Endodermal cell (in vitro differentiated cells): Measurements from ENCODE around the gene SLC5A6. TPM values are rescaled to one million over a fixed set of nuclear protein-coding genes. Genes with fewer than 3 reads are reported as not detected.

Experiments used
- DNase-seq: peaks from one replicate; pipeline ENCODE4 v3.0.0-alpha.2; 2017
- H3K27ac ChIP-seq: 2 replicates; pipeline ENCODE4 v1.5.1; 2013; ENCODE audit warnings: mild to moderate bottlenecking, low read depth, low read length, moderate library complexity
- H3K27me3 ChIP-seq: 2 replicates; pipeline ENCODE4 v1.6.1; 2013; ENCODE audit warnings: mild to moderate bottlenecking, low read length, moderate library complexity; ENCODE audit not compliant: insufficient read depth, control insufficient read depth, poor library complexity, severe bottlenecking
- H3K36me3 ChIP-seq: 2 replicates; pipeline ENCODE4 v1.7.0; 2013; ENCODE audit warnings: mild to moderate bottlenecking, low read length, moderate library complexity; ENCODE audit not compliant: control insufficient read depth, insufficient read depth
- H3K4me1 ChIP-seq: one replicate; pipeline ENCODE4 v1.7.0; 2013; ENCODE audit warnings: low read length; ENCODE audit not compliant: control insufficient read depth, insufficient read depth
- H3K4me3 ChIP-seq: 2 replicates; pipeline ENCODE4 v1.5.1; 2013; ENCODE audit warnings: mild to moderate bottlenecking, low read length, moderate library complexity
- H3K9ac ChIP-seq: 2 replicates; pipeline ENCODE4 v1.6.1; 2013; ENCODE audit warnings: mild to moderate bottlenecking, low read length, moderate library complexity; ENCODE audit not compliant: poor library complexity, severe bottlenecking; ENCODE audit errors: extremely low read depth
- H3K9me3 ChIP-seq: 2 replicates; pipeline ENCODE4 v1.6.1; 2013; ENCODE audit warnings: mild to moderate bottlenecking, low read length, moderate library complexity; ENCODE audit not compliant: control insufficient read depth
- H3K27ac Mint-ChIP-seq: 2 replicates; pipeline ENCODE4 v1.8.0; 2020; ENCODE audit warnings: mixed read lengths
- H3K27me3 Mint-ChIP-seq: 2 replicates; pipeline ENCODE4 v1.8.0; 2021; ENCODE audit warnings: mild to moderate bottlenecking, mixed read lengths; ENCODE audit not compliant: insufficient read depth
- H3K36me3 Mint-ChIP-seq: 2 replicates; pipeline ENCODE4 v1.8.0; 2020; ENCODE audit warnings: low read depth, mixed read lengths
- H3K4me1 Mint-ChIP-seq: 2 replicates; pipeline ENCODE4 v1.8.0; 2020; ENCODE audit warnings: mixed read lengths
- H3K4me3 Mint-ChIP-seq: 2 replicates; pipeline ENCODE4 v1.8.0; 2020; ENCODE audit warnings: mild to moderate bottlenecking, moderate library complexity, mixed read lengths
- H3K9me3 Mint-ChIP-seq: 2 replicates; pipeline ENCODE4 v1.8.0; 2020; ENCODE audit warnings: mild to moderate bottlenecking, mixed read lengths
- CTCF ChIP-seq: fragments of 200-600 bp; sonication (generic); conservative IDR thresholded peaks from 2 replicates; pipeline ENCODE4 v1.5.0; 2021; ENCODE audit warnings: antibody characterized with exemption, mild to moderate bottlenecking
- WGBS, 2 experiments: methylation state at CpG; one replicate each; pipeline versions ENCODE4 v1.1.5 to v1.1.7; 2013; ENCODE audit warnings: missing lambda C conversion rate in 2 of 2, mixed read lengths in 1 of 2; ENCODE audit not compliant: insufficient coverage in 1 of 2, insufficient read length in 1 of 2; 5-methylcytosine and 5-hydroxymethylcytosine counted together
- total RNA-seq, 2 donors: library from RNA; stranded (reverse); fragmentation: NEBNext Ultra II Directional in 1 of 2; extraction: Animal tissue kit (Norgen Biotek cat#: 25700) in 1 of 2; gene quantifications; 2 replicates in 1 of 2; 3 replicates in 1 of 2; pipeline ENCODE4 v1.2.1, GENCODE V29; 2021

The SLC5A6 gene
- total RNA-seq, 2 donors from 2014 or later = 115 to 125 TPM

DNA sequence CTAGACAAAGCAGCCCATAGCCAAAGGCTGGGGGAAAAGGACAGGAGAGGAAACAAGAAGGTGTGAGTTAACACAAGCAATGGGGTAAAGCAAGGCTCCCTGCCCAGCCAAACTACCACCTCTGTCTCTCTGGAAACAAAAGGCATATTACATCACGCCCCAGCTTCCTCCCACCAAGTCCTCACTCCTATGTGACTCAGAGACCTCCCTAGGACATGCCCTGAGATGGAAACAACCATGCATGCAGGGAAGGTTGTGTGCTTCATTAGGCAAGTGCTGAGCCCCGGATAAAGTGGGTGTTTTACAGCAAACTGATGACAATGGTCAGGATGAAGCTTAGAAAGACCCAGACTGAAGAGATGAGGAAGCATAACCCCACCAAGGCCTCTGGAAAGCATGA, 9.2 kb downstream of the SLC5A6 start:
- Histone ChIP-seq H3K36me3 (peaks cover 62% of the 10 kb centered on the region), H3K4me1 (no peaks in the 10 kb centered on the region), H3K27me3 (no peaks in the 10 kb centered on the region), H3K4me3 (no peak overlapping the region), H3K27ac (no peak overlapping the region), H3K9ac (no peak overlapping the region), H3K9me3 (no peaks in the 10 kb centered on the region)
- WGBS, 2 experiments = 90 to 93% methylated on average over 1 to 2 of the region's 2 CpGs
- no peak for TF ChIP-seq CTCF
- Mint-ChIP-seq H3K4me1 (peaks cover under 1% of the 10 kb centered on the region), H3K9me3 (no peaks in the 10 kb centered on the region), H3K27me3 (no peaks in the 10 kb centered on the region), H3K27ac (no peak overlapping the region), H3K36me3 (peaks cover 78% of the 10 kb centered on the region), H3K4me3 (no peak overlapping the region)
- no peak for DNase-seq

DNA sequence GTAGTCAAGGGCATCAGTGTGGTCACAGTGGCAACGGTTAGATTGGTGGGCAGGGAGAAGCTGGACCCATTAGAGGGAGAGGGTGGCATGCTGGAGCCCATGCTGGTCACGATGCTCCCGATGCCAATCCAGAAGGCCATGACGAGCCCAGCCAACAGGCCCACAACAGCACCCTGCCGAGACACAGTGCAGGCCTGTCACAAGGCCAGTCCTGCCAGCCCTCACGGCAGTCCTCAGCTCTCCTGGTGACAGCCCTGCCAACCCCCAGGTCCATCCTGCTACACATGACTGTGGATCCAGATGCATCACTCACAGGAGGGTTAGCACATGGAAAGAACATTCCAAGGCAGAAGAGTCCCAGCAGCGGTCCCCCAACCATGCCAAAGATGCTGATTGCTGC, 10.4 kb downstream of the SLC5A6 start:
- H3K36me3 ChIP-seq = peaks cover 51% of the 10 kb centered on the region
- H3K36me3 Mint-ChIP-seq = peaks cover 67% of the 10 kb centered on the region

GRCh38 chr2:27199241-27199640, 12.8 kb downstream of the SLC5A6 start:
- WGBS, 2 experiments = 92 to 94% methylated on average over 2 of the region's 2 CpGs

More for the DNA sequence above, 10.4 kb downstream of the SLC5A6 start:
- Mint-ChIP-seq H3K4me1 (no peaks in the 10 kb centered on the region), H3K4me3 (no peak overlapping the region), H3K27me3 (no peaks in the 10 kb centered on the region), H3K9me3 (no peaks in the 10 kb centered on the region), H3K27ac (no peak overlapping the region)
- no peaks in the 10 kb centered on the region for H3K4me1 ChIP-seq
- no peaks in the 10 kb centered on the region for H3K27me3 ChIP-seq
- WGBS, 2 experiments = 93 to 100% methylated on average over 3 to 7 of the region's 7 CpGs
- no peaks in the 10 kb centered on the region for H3K9me3 ChIP-seq
- no peak overlapping the region for H3K9ac ChIP-seq
- no peak for DNase-seq
- H3K27ac ChIP-seq = no peak overlapping the region
- no peak for TF ChIP-seq CTCF
- H3K4me3 ChIP-seq = no peak overlapping the region

More at GRCh38 chr2:27199241-27199640, 12.8 kb downstream of the SLC5A6 start:
- H3K36me3 Mint-ChIP-seq = peaks cover 44% of the 10 kb centered on the region
- no peak overlapping the region for H3K4me3 ChIP-seq
- H3K36me3 ChIP-seq = peaks cover 26% of the 10 kb centered on the region
- H3K27ac Mint-ChIP-seq = no peak overlapping the region
- no peak overlapping the region for H3K9ac ChIP-seq
- H3K27ac ChIP-seq = no peak overlapping the region
- H3K4me1 Mint-ChIP-seq = peaks cover 5% of the 10 kb centered on the region
- H3K9me3 ChIP-seq = no peaks in the 10 kb centered on the region
- no peak for TF ChIP-seq CTCF
- no peaks in the 10 kb centered on the region for H3K9me3 Mint-ChIP-seq
- H3K27me3 Mint-ChIP-seq = no peaks in the 10 kb centered on the region
- H3K4me1 ChIP-seq = no peaks in the 10 kb centered on the region
- no peak overlapping the region for H3K4me3 Mint-ChIP-seq
- no peak for DNase-seq
- H3K27me3 ChIP-seq = no peaks in the 10 kb centered on the region
